H1 (cell line): ENCODE measurements around the gene LRRC49. TPM values are rescaled to one million over a fixed set of nuclear protein-coding genes. Genes with fewer than 3 reads are reported as not detected.

Experiments
- ATF3 ChIP-seq: IDR thresholded peaks from 2 replicates; pipeline ENCODE4 v1.6.1; 2011; ENCODE audit warnings: low read depth, mild to moderate bottlenecking, low read length; ENCODE audit not compliant: insufficient read depth
- CHD7 ChIP-seq: fragments of 300-600 bp; sonication (generic); IDR thresholded peaks from 2 replicates; pipeline ENCODE4 v1.7.1; 2012; ENCODE audit warnings: low read length, moderate library complexity, mild to moderate bottlenecking, inconsistent platforms; ENCODE audit not compliant: insufficient replicate concordance
- FOSL1 ChIP-seq: IDR thresholded peaks from 2 replicates; pipeline ENCODE4 v1.6.1; 2011; ENCODE audit warnings: mild to moderate bottlenecking, low read depth, low read length, moderate library complexity; ENCODE audit not compliant: insufficient read depth
- HDAC6 ChIP-seq: IDR thresholded peaks from one replicate; pipeline ENCODE4 v1.7.1; 2012; ENCODE audit warnings: low read depth, mild to moderate bottlenecking, inconsistent platforms, low read length, moderate library complexity
- MAX ChIP-seq: IDR thresholded peaks from 2 replicates; pipeline ENCODE4 v1.6.1; 2012; ENCODE audit warnings: inconsistent platforms
- NRF1 ChIP-seq: IDR thresholded peaks from 2 replicates; pipeline ENCODE4 v1.6.1; 2011; ENCODE audit warnings: mild to moderate bottlenecking, low read depth, low read length, improper control_type of control experiment
- SIRT6 ChIP-seq: IDR thresholded peaks from one replicate; pipeline ENCODE4 v1.7.1; 2012; ENCODE audit warnings: low read length, inconsistent platforms
- TCF12 ChIP-seq: IDR thresholded peaks from 2 replicates; pipeline ENCODE4 v1.6.1; 2011; ENCODE audit warnings: low read depth, mild to moderate bottlenecking, low read length
- ZNF274 ChIP-seq: IDR thresholded peaks from 2 replicates; pipeline ENCODE4 v1.7.0; 2012; ENCODE audit warnings: low read length, borderline replicate concordance; ENCODE audit errors: extremely low read depth
- polyA plus RNA-seq, 7 experiments: library from polyadenylated mRNA; depleted of rRNA in 3 of 7; stranded (reverse) in 5 of 7; unstranded in 2 of 7; fragments of >200 nt in 5 of 7; fragments of 200-250 nt in 2 of 7; gene quantifications; 1 replicate in 5 of 7; 2 replicates in 1 of 7; 4 replicates in 1 of 7; pipeline versions ENCODE4 v1.2.1 to v1.2.3, GENCODE V29; 2011 to 2013; ENCODE audit warnings: missing spikeins in 2 of 7, mixed read lengths in 2 of 7
- total RNA-seq: library from RNA; stranded (reverse); fragmentation: NEBNext Ultra II Directional; extraction: Animal tissue kit (Norgen Biotek cat#: 25700); gene quantifications from 2 replicates; pipeline ENCODE4 v1.2.1, GENCODE V29; 2021

LRRC49 gene
- total and polyA plus RNA-seq, 2 of the 8 experiments (the other 6 are each of a cell fraction or from before 2014, with no cell fraction given), result 5.0 to 10.4 TPM

- TF ChIP-seq CHD7 (no peak), ATF3 (no peak), SIRT6 (no peak), HDAC6 (no peak), TCF12 (no peak), FOSL1 (no peak), NRF1 (no peak), MAX (no peak), ZNF274 (no peak)
These were observed 200.7 kb downstream of the LRRC49 start (continued) for GRCh38 chr15:71093054-71094024.
